Ascending aorta (tissue), 2 donors: ENCODE data around the gene ATP2B2. TPM values are rescaled to one million over a fixed set of nuclear protein-coding genes. Genes with fewer than 3 reads are reported as not detected.

Experiments used
- DNase-seq, 2 donors: peaks; one replicate each; pipeline ENCODE4 v3.0.0-alpha.2; 2019; ENCODE audit warnings: low spot score in 2 of 2
- H3K27ac ChIP-seq, 2 donors: fragments of 200-600 bp; sonication (generic); one replicate each; pipeline ENCODE4 v1.5.1; 2016 to 2017; ENCODE audit warnings: mild to moderate bottlenecking in 1 of 2
- H3K27me3 ChIP-seq: fragments of 200-600 bp; sonication (generic); one replicate; pipeline ENCODE4 v1.5.1; 2017
- H3K36me3 ChIP-seq, 2 donors: fragments of 200-600 bp; sonication (generic); one replicate each; pipeline ENCODE4 v1.5.1; 2016
- H3K4me1 ChIP-seq, 2 donors: fragments of 200-600 bp; sonication (generic); one replicate each; pipeline ENCODE4 v1.5.1; 2016 to 2017; ENCODE audit warnings: mild to moderate bottlenecking in 1 of 2
- H3K4me3 ChIP-seq, 2 donors: fragments of 200-600 bp; sonication (generic); one replicate each; pipeline ENCODE4 v1.5.1; 2016 to 2017; ENCODE audit warnings: mild to moderate bottlenecking in 1 of 2
- H3K9me3 ChIP-seq, 2 donors: fragments of 200-600 bp; sonication (generic); one replicate each; pipeline ENCODE4 v1.5.1; 2016
- intact Hi-C: fragments of 100-400 bp; cut with DNase I; formaldehyde crosslinking; loops from one replicate; pipeline ENCODE4 v1.15.1; 2023
- total RNA-seq: library from RNA; depleted of rRNA; stranded (reverse); fragments of >200 nt; gene quantifications from one replicate; pipeline ENCODE4 v1.1.0, GENCODE V29; 2016
- TF ChIP-seq, protein P1 (sequence below), 3 experiments: fragments of 200-600 bp in 2 of 3; fragments of 450-650 bp in 1 of 3; sonication (generic) in 2 of 3; IDR thresholded peaks; one replicate each; pipeline ENCODE4 v1.5.1; 2016 to 2019; ENCODE audit warnings: antibody characterized with exemption in 3 of 3, mild to moderate bottlenecking in 1 of 3, moderate library complexity in 1 of 3

The ATP2B2 gene
- total RNA-seq, 1 donor from 2014 or later: not detected

DNA sequence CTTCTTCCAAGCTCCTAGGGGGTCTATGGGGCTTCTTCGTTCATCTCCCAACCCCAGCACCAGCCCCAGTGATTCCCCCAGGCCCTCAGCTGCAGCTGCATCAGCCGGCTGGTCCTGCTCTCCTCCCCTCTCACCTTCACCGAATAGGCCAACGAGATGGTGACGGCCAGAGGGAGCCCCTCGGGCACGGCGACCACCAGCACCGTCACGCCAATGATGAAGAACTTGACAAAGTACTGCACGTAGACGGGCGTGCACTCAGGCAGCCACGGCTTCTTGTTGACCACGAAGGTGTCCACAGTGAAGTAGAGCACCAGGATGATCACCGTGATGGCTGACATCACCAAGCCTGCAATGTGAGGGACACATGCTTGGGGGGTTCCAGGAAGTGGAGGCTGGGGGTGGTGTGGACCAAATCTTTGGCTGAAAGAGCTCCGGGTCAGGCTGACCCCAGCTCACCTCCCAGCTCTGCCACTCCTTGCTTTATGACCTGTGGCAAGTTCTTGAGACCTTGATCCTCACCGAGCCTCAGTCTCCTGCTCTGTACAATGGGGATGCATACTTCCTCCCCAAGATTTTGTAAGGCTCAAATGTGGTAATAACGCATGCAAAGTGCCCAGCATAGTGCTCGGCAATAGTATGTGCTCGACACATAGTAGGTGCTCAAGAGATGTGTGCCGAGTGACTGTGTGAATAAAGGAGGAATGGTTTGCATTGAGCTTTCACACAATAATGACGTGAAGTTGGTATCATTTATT is 129.9 kb downstream of the ATP2B2 start:
- H3K4me3 ChIP-seq: no peak overlapping the region
- no peak overlapping the region for H3K27ac ChIP-seq
- H3K4me1 ChIP-seq: no peaks in the 10 kb centered on the region
- no peaks in the 10 kb centered on the region for H3K27me3 ChIP-seq
- no peaks in the 10 kb centered on the region for H3K36me3 ChIP-seq
- no peak for DNase-seq
- intact Hi-C loops: no loop called here
- H3K9me3 ChIP-seq: no peaks in the 10 kb centered on the region
- TF ChIP-seq, protein P1, sequence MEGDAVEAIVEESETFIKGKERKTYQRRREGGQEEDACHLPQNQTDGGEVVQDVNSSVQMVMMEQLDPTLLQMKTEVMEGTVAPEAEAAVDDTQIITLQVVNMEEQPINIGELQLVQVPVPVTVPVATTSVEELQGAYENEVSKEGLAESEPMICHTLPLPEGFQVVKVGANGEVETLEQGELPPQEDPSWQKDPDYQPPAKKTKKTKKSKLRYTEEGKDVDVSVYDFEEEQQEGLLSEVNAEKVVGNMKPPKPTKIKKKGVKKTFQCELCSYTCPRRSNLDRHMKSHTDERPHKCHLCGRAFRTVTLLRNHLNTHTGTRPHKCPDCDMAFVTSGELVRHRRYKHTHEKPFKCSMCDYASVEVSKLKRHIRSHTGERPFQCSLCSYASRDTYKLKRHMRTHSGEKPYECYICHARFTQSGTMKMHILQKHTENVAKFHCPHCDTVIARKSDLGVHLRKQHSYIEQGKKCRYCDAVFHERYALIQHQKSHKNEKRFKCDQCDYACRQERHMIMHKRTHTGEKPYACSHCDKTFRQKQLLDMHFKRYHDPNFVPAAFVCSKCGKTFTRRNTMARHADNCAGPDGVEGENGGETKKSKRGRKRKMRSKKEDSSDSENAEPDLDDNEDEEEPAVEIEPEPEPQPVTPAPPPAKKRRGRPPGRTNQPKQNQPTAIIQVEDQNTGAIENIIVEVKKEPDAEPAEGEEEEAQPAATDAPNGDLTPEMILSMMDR (IDR thresholded peaks at IDR 0.05): no peak

DNA sequence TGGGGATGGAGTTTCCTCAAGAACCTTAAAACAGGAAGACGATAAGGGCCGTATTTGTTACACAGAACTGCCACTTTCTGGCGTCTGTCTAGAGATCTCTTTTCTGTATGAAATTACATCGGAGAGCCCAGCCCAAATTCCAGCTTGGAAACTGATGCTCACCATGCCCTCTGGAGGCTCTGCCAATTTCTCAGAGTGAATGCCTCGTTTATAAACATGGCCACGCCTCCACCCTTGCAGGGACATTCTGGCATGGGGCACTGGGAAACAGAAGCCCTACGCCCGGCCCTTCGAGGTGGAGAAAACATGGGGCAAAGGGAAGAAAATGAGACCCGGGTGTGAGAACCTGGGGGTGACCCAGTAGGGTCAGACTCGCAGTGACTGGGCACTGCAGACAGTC is 131.1 kb downstream of the ATP2B2 start:
- Histone ChIP-seq H3K4me3 (no peak overlapping the region), H3K27me3 (no peaks in the 10 kb centered on the region), H3K36me3 (no peaks in the 10 kb centered on the region), H3K4me1 (no peaks in the 10 kb centered on the region), H3K27ac (no peak overlapping the region), H3K9me3 (no peaks in the 10 kb centered on the region)
- DNase-seq: no peak
- intact Hi-C loops: no loop called here
- TF ChIP-seq, protein P1 (IDR thresholded peaks at IDR 0.05): no peak

DNA sequence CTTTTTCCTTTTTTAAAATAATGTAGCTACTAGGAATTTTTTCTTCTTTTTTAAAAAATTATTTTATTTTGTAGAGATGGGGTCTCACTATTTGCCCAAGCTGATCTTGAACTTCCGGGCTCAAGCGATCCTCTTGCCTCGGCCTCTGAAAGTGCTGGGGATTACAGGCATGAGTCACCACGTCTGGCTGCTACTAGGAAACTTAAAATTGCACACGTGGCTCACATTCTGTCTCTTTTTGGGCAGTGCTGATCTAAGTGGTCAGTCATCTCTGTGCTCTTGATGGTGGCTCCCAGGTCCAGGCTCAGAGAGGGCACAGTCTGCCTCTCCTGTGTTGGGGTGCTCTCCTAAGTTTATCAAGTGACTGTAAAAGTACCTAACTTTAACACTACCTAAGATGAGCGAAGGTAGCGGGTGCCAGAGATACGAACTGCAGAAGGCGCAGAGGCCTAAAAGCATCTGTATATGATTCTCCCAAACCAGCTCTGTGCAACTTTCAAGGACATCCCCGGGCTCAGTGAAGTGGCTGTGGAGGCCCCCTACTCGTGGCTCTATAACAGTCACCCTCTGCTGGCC is 131.6 kb downstream of the ATP2B2 start:
- H3K27ac ChIP-seq: no peak overlapping the region
- no peaks in the 10 kb centered on the region for H3K27me3 ChIP-seq
- H3K36me3 ChIP-seq: no peaks in the 10 kb centered on the region
- H3K4me1 ChIP-seq: no peaks in the 10 kb centered on the region
- no peak for DNase-seq
- intact Hi-C loops: no loop called here
- no peak overlapping the region for H3K4me3 ChIP-seq
- no peaks in the 10 kb centered on the region for H3K9me3 ChIP-seq
- TF ChIP-seq, protein P1 (IDR thresholded peaks at IDR 0.05): no peak

DNA sequence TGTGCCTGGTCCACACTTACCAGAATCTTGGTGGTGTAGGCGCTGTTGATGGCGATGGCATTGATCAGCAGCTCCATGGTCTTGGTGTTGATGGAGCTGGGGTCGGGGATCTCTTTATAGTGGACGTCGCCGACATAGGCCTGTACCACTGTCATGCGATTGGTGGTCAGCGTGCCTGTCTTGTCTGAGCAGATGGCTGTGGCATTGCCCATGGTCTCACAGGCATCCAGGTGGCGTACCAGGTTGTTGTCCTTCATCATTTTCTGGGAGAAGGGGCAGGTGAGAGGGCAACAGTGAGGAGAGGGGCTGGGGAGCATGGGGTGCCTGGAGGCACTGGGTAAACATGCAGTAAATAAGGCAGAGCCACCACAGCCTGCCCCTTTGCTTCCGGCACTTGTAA is 133.6 kb downstream of the ATP2B2 start:
- H3K36me3 ChIP-seq: no peaks in the 10 kb centered on the region
- no peaks in the 10 kb centered on the region for H3K27me3 ChIP-seq
- intact Hi-C loops: no loop called here
- H3K4me1 ChIP-seq: no peaks in the 10 kb centered on the region
- no peak overlapping the region for H3K4me3 ChIP-seq
- H3K27ac ChIP-seq: no peak overlapping the region
- TF ChIP-seq, protein P1 (IDR thresholded peaks at IDR 0.05): no peak
- H3K9me3 ChIP-seq: no peaks in the 10 kb centered on the region
- no peak for DNase-seq

DNA sequence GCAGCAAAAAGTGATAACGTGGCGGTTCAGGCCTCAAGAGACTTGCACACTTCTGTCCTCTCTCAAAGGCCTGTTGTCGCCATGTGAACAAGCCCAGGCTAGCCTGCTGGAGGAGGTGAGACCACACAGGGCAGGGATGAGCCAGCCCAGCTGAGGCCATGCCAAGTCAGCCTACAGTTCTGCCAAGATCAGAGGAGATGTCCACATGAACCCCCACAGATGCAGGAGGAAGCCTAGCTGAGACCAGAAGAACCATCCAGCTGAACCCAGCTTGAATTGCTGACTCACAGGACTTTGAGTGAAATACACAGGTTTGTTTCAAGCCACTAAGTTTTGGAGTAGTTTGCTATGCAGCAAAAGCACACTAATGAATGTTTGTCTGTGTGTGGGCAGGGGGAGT is 134.2 kb downstream of the ATP2B2 start:
- no peak for DNase-seq
- Histone ChIP-seq H3K27ac (no peak overlapping the region), H3K36me3 (no peaks in the 10 kb centered on the region), H3K27me3 (no peaks in the 10 kb centered on the region), H3K9me3 (no peaks in the 10 kb centered on the region), H3K4me1 (no peaks in the 10 kb centered on the region), H3K4me3 (no peak overlapping the region)
- TF ChIP-seq, protein P1 (IDR thresholded peaks at IDR 0.05): no peak
- intact Hi-C loops: no loop called here
